NT2/D1 (cell line): ENCODE measurements around the gene MAN2A2.

Experiments used
- SUZ12 ChIP-seq: IDR thresholded peaks from 2 replicates; pipeline ENCODE4 v1.6.1; 2011; ENCODE audit not compliant: insufficient read length, insufficient read depth; ENCODE audit errors: extremely low read depth
- ZNF274 ChIP-seq: IDR thresholded peaks from 2 replicates; pipeline ENCODE4 v1.6.1; 2011; ENCODE audit warnings: mild to moderate bottlenecking, low read depth, low read length

GRCh38 chr15:90946941-90947576 lies 44.0 kb downstream of the MAN2A2 start:
- TF ChIP-seq ZNF274 (no peak), SUZ12 (no peak)
